Measurements from ENCODE around the gene TBPL1. TPM values are rescaled to one million over a fixed set of nuclear protein-coding genes. Genes with fewer than 3 reads are reported as not detected.

The TBPL1 gene
- total and polyA plus RNA-seq, 9 of the 15 experiments (the other 6 are each of a cell fraction or from before 2014, with no cell fraction given) = 78.1 to 152 (median 107) TPM

DNA sequence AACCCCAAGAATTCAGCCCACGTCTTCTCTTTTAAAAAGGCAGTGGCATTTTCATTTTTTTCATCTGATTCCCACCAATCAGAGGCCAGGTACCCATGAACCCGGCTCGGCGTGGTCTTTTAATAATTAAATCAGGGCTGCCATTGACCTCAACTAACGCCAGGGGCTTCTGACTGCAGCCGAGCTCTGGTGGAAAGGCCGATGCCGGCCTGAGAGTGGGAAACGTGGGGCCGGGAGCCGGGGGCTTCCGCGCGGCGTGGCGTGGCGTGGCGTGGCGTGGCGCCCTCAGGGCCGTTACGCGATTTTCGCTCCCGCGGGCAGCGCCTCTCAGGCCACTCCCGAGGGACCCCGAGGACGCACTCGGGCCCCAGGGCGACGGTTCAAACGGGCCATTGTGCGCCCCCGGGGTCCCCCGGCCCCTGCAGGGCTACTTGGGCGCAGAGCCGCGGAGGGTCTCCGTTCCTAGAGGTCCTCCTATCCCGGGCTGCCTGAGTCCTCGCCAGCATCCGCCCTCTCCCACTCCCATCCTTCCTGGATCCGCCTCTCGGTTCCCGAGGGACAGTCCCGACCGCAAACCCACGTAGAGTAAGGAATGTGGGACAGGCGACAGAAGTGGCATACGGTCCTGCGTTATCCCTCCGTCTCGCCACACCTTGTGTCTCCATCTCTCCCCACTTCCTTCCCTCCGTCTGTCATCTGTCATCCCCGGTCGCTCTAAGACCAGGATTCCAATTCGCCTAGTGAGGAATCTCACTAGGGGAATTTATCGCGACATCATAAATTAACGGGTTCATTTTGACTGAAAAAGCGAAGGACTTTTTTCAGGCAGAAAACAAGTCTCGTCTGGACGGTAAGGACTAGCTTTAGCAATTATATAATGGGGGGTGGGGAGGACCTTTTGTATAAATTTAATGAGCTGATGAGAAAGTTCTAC, 876 bp upstream of the TBPL1 start (continued):
- no peak for TF ChIP-seq ZNF644 (tag; IDR thresholded peaks at IDR 0.05; ENCODE audit: low read depth)
- TF ChIP-seq, protein P1, sequence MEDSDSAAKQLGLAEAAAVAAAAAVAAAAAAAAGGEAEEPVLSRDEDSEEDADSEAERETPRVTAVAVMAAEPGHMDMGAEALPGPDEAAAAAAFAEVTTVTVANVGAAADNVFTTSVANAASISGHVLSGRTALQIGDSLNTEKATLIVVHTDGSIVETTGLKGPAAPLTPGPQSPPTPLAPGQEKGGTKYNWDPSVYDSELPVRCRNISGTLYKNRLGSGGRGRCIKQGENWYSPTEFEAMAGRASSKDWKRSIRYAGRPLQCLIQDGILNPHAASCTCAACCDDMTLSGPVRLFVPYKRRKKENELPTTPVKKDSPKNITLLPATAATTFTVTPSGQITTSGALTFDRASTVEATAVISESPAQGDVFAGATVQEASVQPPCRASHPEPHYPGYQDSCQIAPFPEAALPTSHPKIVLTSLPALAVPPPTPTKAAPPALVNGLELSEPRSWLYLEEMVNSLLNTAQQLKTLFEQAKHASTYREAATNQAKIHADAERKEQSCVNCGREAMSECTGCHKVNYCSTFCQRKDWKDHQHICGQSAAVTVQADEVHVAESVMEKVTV (CRISPR knock-in tag; IDR thresholded peaks at IDR 0.05) = no peak
- TF ChIP-seq RFX1 (IDR thresholded peaks at IDR 0.05) = no peak
- TF ChIP-seq NFIC (IDR thresholded peaks at IDR 0.05) = no peak
- no peak for TF ChIP-seq DNMT1 (IDR thresholded peaks at IDR 0.05)
- TF ChIP-seq MAFF (IDR thresholded peaks at IDR 0.05; ENCODE audit: low read length) = no peak
- no peak for TF ChIP-seq ETV6 (IDR thresholded peaks at IDR 0.05; ENCODE audit: borderline replicate concordance in 1 of 2, low read depth in 2 of 2, low read length in 1 of 2)
- TF ChIP-seq ETV6 (CRISPR knock-in tag; IDR thresholded peaks at IDR 0.05; ENCODE audit: borderline replicate concordance) = no peak
- TF ChIP-seq ARID1B (IDR thresholded peaks at IDR 0.05) = no peak
- no peak for TF ChIP-seq ELF2 (CRISPR knock-in tag; IDR thresholded peaks at IDR 0.05)
- no peak for TF ChIP-seq GABPB2 (CRISPR knock-in tag; conservative IDR thresholded peaks at IDR 0.05)
- TF ChIP-seq, protein P2, sequence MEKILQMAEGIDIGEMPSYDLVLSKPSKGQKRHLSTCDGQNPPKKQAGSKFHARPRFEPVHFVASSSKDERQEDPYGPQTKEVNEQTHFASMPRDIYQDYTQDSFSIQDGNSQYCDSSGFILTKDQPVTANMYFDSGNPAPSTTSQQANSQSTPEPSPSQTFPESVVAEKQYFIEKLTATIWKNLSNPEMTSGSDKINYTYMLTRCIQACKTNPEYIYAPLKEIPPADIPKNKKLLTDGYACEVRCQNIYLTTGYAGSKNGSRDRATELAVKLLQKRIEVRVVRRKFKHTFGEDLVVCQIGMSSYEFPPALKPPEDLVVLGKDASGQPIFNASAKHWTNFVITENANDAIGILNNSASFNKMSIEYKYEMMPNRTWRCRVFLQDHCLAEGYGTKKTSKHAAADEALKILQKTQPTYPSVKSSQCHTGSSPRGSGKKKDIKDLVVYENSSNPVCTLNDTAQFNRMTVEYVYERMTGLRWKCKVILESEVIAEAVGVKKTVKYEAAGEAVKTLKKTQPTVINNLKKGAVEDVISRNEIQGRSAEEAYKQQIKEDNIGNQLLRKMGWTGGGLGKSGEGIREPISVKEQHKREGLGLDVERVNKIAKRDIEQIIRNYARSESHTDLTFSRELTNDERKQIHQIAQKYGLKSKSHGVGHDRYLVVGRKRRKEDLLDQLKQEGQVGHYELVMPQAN (IDR thresholded peaks at IDR 0.05; ENCODE audit: borderline replicate concordance) = 0 out of 2 replicates have a peak, but pooled peaks have one; percentile 29
- TF ChIP-seq BACH1 (tag; IDR thresholded peaks at IDR 0.05) = no peak
- no peak for TF ChIP-seq HIVEP1 (CRISPR knock-in tag; IDR thresholded peaks at IDR 0.05)
- no peak for TF ChIP-seq IRF2 (CRISPR knock-in tag; IDR thresholded peaks at IDR 0.05)
- no peak for TF ChIP-seq LCOR (CRISPR knock-in tag; IDR thresholded peaks at IDR 0.05)
- no peak for TF ChIP-seq NFIX (CRISPR knock-in tag; IDR thresholded peaks at IDR 0.05; ENCODE audit: low read depth)
- no peak for TF ChIP-seq ZNF3 (CRISPR knock-in tag; IDR thresholded peaks at IDR 0.05)
- no peak for TF ChIP-seq KLF16 (IDR thresholded peaks at IDR 0.05)
- TF ChIP-seq CCNT2 (IDR thresholded peaks at IDR 0.05; ENCODE audit: borderline replicate concordance, extremely low read depth, insufficient read length, low read depth, low read length) = peak; percentile 17
- peak in 1 of 2 experiments; percentile 56; a peak in 1 of 4 replicates for TF ChIP-seq HDAC1 (IDR thresholded peaks at IDR 0.05)
- no peak for TF ChIP-seq HNRNPUL1 (IDR thresholded peaks at IDR 0.05; ENCODE audit: low read length)
- no peak for TF ChIP-seq ZNF79 (CRISPR knock-in tag; IDR thresholded peaks at IDR 0.05; ENCODE audit: low read depth)
- TF ChIP-seq NFXL1 (CRISPR knock-in tag; IDR thresholded peaks at IDR 0.05) = no peak
- TF ChIP-seq BMI1 (IDR thresholded peaks at IDR 0.05; ENCODE audit: low read length) = no peak
- TF ChIP-seq CEBPB (tag; IDR thresholded peaks at IDR 0.05) = no peak

Data from K562 (cell line).